ENCODE data around the gene MIPOL1.

DNA sequence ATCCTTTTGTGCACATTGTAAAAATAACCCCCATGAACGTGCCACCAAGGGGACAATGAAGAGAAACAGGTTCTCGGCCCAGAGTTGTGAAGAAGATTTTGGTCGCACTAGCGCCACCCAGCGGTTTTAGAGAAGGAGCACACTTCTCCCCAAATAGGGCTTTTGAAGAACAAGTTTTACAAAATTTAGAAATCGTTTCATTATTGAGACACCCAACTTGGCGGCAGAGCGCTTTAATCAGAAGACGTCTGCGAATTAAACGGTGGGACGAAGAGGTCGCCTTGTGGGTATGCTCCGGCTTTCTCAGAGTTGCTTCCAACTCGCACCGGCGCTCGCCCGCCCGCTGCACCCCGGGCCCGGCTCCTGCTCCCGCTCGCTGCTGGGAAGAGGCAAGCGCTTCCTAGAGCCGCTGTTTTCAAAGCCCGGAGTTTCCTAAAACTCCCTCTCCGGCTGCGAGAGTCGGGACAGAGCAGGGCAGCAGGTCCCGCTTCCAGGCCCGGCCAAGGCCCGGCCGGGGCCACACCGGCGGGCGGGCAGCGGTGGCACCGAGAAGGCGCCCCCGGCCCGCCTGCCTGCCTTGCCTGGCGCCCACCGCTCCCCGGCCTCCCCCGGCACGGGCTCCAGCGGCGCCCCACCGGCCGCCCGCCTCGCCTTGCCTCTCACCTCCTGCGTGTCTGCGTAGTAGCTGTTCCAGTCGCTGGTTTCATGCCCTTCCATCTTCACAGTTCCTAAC lies 396.7 kb downstream of the MIPOL1 start:
- TF ChIP-seq, protein P1, sequence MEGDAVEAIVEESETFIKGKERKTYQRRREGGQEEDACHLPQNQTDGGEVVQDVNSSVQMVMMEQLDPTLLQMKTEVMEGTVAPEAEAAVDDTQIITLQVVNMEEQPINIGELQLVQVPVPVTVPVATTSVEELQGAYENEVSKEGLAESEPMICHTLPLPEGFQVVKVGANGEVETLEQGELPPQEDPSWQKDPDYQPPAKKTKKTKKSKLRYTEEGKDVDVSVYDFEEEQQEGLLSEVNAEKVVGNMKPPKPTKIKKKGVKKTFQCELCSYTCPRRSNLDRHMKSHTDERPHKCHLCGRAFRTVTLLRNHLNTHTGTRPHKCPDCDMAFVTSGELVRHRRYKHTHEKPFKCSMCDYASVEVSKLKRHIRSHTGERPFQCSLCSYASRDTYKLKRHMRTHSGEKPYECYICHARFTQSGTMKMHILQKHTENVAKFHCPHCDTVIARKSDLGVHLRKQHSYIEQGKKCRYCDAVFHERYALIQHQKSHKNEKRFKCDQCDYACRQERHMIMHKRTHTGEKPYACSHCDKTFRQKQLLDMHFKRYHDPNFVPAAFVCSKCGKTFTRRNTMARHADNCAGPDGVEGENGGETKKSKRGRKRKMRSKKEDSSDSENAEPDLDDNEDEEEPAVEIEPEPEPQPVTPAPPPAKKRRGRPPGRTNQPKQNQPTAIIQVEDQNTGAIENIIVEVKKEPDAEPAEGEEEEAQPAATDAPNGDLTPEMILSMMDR (IDR thresholded peaks at IDR 0.05 in 8 of 11, conservative IDR thresholded peaks at IDR 0.05 in 3 of 11), result peak in 7 of 11 experiments; percentile 20 to 56 (median 39)
- TF ChIP-seq POLR2AphosphoS5 (IDR thresholded peaks at IDR 0.05), result no peak
- TF ChIP-seq POLR2A (IDR thresholded peaks at IDR 0.05), result no peak
